ENCODE data around the gene SULF2. TPM values are rescaled to one million over a fixed set of nuclear protein-coding genes. Genes with fewer than 3 reads are reported as not detected.
A peak's percentile ranks its signal among the peaks of the same experiment; 100 is the strongest.

Gene SULF2
- total and polyA plus RNA-seq, 2 of the 13 experiments (the other 11 are each of a cell fraction or from before 2014, with no cell fraction given) = 7.2 to 50.9 TPM

DNA sequence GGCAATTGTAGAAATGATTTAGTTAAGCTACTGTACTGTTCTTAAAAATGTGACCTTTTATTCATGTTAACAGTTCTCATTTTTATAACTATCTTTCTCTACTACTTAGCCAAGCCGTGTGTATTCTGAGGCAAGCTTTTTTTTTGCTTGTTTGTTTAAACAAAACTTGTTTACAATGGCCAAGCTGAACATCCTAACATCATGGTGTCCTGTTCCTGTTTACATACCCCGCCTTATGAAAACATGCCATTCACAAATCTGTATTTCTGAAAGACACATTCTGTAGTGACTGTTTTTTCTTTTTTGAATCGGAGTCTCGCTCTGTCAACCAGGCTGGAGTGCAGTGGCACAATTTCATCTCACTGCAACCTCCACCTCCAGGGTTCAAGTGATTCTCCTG lies 142.7 kb downstream of the SULF2 start (continued):
- peak; percentile 38; the same call in 1 of the 2 replicates for TF ChIP-seq FOXP4 (CRISPR knock-in tag; IDR thresholded peaks at IDR 0.05)
- TF ChIP-seq FOXA3 (CRISPR knock-in tag; IDR thresholded peaks at IDR 0.05) = peak; percentile 81

- no peaks in the 10 kb centered on the region for H3K9me3 ChIP-seq (ENCODE audit: low read length)
- peaks cover 39 to 77% of the 10 kb centered on the region in 2 experiments for H3K36me3 ChIP-seq (replicated peaks in 1 of 2; ENCODE audit: control insufficient read depth in 1 of 2, insufficient read depth in 2 of 2, low read length in 2 of 2)
- no peak overlapping the region for H3K9ac ChIP-seq (ENCODE audit: insufficient read depth, low read depth, low read length)
- H3K4me3 ChIP-seq (replicated peaks in 1 of 3; ENCODE audit: insufficient read depth in 1 of 3, low read depth in 2 of 3, low read length in 3 of 3) = no peak overlapping the region
- H4K20me1 ChIP-seq (ENCODE audit: insufficient read depth, low read length) = no peaks in the 10 kb centered on the region
- no peak for FAIRE-seq
- intact Hi-C loops (cut with micrococcal nuclease; ENCODE audit: unreplicated experiment) = no loop called here
- WGBS (ENCODE audit: low lambda C conversion rate) = 99% methylated on average over 4 of the region's 4 CpGs
- H2AFZ ChIP-seq (ENCODE audit: low read length) = no peak overlapping the region
- ChIA-PET CTCF (ENCODE audit: low intra/inter-chr PET ratio, low total read pairs) (no interaction called here), POLR2A (no interaction called here)
- TF ChIP-seq RBM22 (optimal IDR thresholded peaks at IDR 0.05; ENCODE audit: low read length) (peak; percentile 34), HNRNPH1 (optimal IDR thresholded peaks at IDR 0.05; ENCODE audit: low read depth, low read length) (no peak)
- no peaks in the 10 kb centered on the region for H3K79me2 ChIP-seq (ENCODE audit: insufficient read depth, low read length)
- no peak for ATAC-seq
- no peak for DNase-seq (ENCODE audit: low spot score)
- H3K27me3 ChIP-seq (ENCODE audit: control insufficient read depth in 1 of 2, insufficient read depth in 2 of 2, low read length in 2 of 2) = no peaks in the 10 kb centered on the region
- H3K4me1 ChIP-seq (ENCODE audit: insufficient read depth, low read length) = peaks cover 11% of the 10 kb centered on the region
- no peak overlapping the region for H3K27ac ChIP-seq (ENCODE audit: extremely low read length, insufficient read depth, low read length)
- in situ Hi-C loops (cut with HindIII; ENCODE audit: extremely low pct_ligation_motif_present, low pct_unique_long_range_greater_than_20kb) = no loop called here
- BruUV-seq (replicated peaks) = no TSS peak
- H3K4me2 ChIP-seq (ENCODE audit: low read depth, low read length) = no peak overlapping the region
Measured at GRCh38 chr20:47642118-47642517, 143.2 kb downstream of the SULF2 start.

DNA sequence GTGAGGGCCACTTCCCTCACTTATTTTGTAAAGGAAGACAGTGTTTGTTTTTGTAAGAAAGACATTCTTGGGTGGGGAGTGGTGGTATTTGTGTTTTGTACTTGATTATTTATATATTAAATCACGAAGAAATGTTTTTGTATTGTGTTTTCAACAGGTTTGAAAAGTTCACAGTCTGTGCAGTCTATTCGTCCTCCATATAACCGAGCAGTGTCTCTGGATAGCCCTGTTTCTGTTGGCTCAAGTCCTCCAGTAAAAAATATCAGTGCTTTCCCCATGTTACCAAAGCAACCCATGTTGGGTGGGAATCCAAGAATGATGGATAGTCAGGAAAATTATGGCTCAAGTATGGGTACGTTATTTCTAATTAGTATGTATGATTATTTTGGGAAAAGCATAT lies 146.4 kb downstream of the SULF2 start:
- Histone ChIP-seq H3K9me3 (ENCODE audit: low read length) (no peaks in the 10 kb centered on the region), H4K20me1 (ENCODE audit: insufficient read depth, low read length) (no peaks in the 10 kb centered on the region), H3K79me2 (ENCODE audit: insufficient read depth, low read length) (no peaks in the 10 kb centered on the region), H3K27ac (ENCODE audit: extremely low read length, insufficient read depth, low read length) (no peak overlapping the region), H2AFZ (ENCODE audit: low read length) (no peak overlapping the region), H3K9ac (ENCODE audit: insufficient read depth, low read depth, low read length) (no peak overlapping the region), H3K4me3 (replicated peaks in 1 of 3; ENCODE audit: insufficient read depth in 1 of 3, low read depth in 2 of 3, low read length in 3 of 3) (no peak overlapping the region), H3K4me1 (ENCODE audit: insufficient read depth, low read length) (peaks cover 11% of the 10 kb centered on the region), H3K27me3 (ENCODE audit: control insufficient read depth in 1 of 2, insufficient read depth in 2 of 2, low read length in 2 of 2) (no peaks in the 10 kb centered on the region), H3K36me3 (replicated peaks in 1 of 2; ENCODE audit: control insufficient read depth in 1 of 2, insufficient read depth in 2 of 2, low read length in 2 of 2) (peaks cover 42 to 86% of the 10 kb centered on the region in 2 experiments), H3K4me2 (ENCODE audit: low read depth, low read length) (no peak overlapping the region)
- BruUV-seq (replicated peaks) = no TSS peak
- ChIA-PET POLR2A (no interaction called here), CTCF (ENCODE audit: low intra/inter-chr PET ratio, low total read pairs) (no interaction called here)
- 71% methylated on average over 4 of the region's 4 CpGs for WGBS (ENCODE audit: low lambda C conversion rate)
- FAIRE-seq = no peak
- in situ Hi-C loops (cut with HindIII; ENCODE audit: extremely low pct_ligation_motif_present, low pct_unique_long_range_greater_than_20kb) (no loop called here), intact Hi-C loops (cut with micrococcal nuclease; ENCODE audit: unreplicated experiment) (no loop called here)
- ATAC-seq = no peak
- DNase-seq (ENCODE audit: low spot score) = no peak
- no peak for TF ChIP-seq ZNF530 (CRISPR knock-in tag; IDR thresholded peaks at IDR 0.05; ENCODE audit: low read depth)
- TF ChIP-seq FOSL2 (CRISPR knock-in tag; IDR thresholded peaks at IDR 0.05) = no peak
- no peak for TF ChIP-seq NFE2L2 (IDR thresholded peaks at IDR 0.05; ENCODE audit: low read length)
- no peak for TF ChIP-seq FOXM1 (CRISPR knock-in tag; IDR thresholded peaks at IDR 0.05)
- TF ChIP-seq ZNF17 (CRISPR knock-in tag; IDR thresholded peaks at IDR 0.05) = no peak
- TF ChIP-seq NFKBIZ (CRISPR knock-in tag; IDR thresholded peaks at IDR 0.05) = no peak
- no peak for TF ChIP-seq ZFP36 (IDR thresholded peaks at IDR 0.05; ENCODE audit: borderline replicate concordance, low read depth, low read length, partially characterized antibody)
- TF ChIP-seq ZNF713 (CRISPR knock-in tag; IDR thresholded peaks at IDR 0.05) = no peak
- no peak for TF ChIP-seq ZFP91 (CRISPR knock-in tag; IDR thresholded peaks at IDR 0.05; ENCODE audit: borderline replicate concordance)
- TF ChIP-seq MYNN (CRISPR knock-in tag; IDR thresholded peaks at IDR 0.05; ENCODE audit: low read depth) = no peak
- no peak for TF ChIP-seq ZNF780A (CRISPR knock-in tag; IDR thresholded peaks at IDR 0.05)
- TF ChIP-seq DNMT1 (CRISPR knock-in tag; IDR thresholded peaks at IDR 0.05) = no peak

All from HepG2 (cell line).